GM19240 (cell line): ENCODE data around the gene CCDC192.
A peak's percentile ranks its signal among the peaks of the same experiment; 100 is the strongest.
"Not testable (repeated sequence)": the region's sequence is repeated elsewhere in the genome, so short reads cannot be mapped to it uniquely, and the experiment has no call there.

ENCODE experiments used
- DNase-seq: peaks from one replicate; pipeline ENCODE4 v3.0.0; 2011; ENCODE audit warnings: low spot score; ENCODE audit not compliant: insufficient read length

The CCDC192 gene

GRCh38 chr5:127846884-127847283, 143.7 kb downstream of the CCDC192 start:
- no peak for DNase-seq

- not testable (repeated sequence) for DNase-seq
Observed at GRCh38 chr5:127847641-127848040, 144.4 kb downstream of the CCDC192 start.

- DNase-seq, result no peak
Observed at GRCh38 chr5:127848098-127848497, 144.9 kb downstream of the CCDC192 start.

- DNase-seq, result no peak
Observed at GRCh38 chr5:127849408-127849807, 146.2 kb downstream of the CCDC192 start.

GRCh38 chr5:127849891-127850290, 146.7 kb downstream of the CCDC192 start:
- no peak for DNase-seq

- no peak for DNase-seq
Observed at GRCh38 chr5:127851964-127852363, 148.8 kb downstream of the CCDC192 start.

GRCh38 chr5:127854520-127854919, 151.3 kb downstream of the CCDC192 start:
- no peak for DNase-seq

- no peak for DNase-seq
Observed at GRCh38 chr5:127856292-127856691, 153.1 kb downstream of the CCDC192 start.

GRCh38 chr5:127858116-127858784, 155.1 kb downstream of the CCDC192 start:
- DNase-seq, result no peak

GRCh38 chr5:127860291-127860690, 157.1 kb downstream of the CCDC192 start:
- DNase-seq, result no peak

- DNase-seq, result no peak
Observed at GRCh38 chr5:127863161-127863560, 160.0 kb downstream of the CCDC192 start.

- no peak for DNase-seq
Observed at GRCh38 chr5:127863610-127864395, 160.6 kb downstream of the CCDC192 start.

GRCh38 chr5:127864511-127864910, 161.3 kb downstream of the CCDC192 start:
- DNase-seq, result no peak

- no peak for DNase-seq
Observed at GRCh38 chr5:127865273-127865672, 162.1 kb downstream of the CCDC192 start.

GRCh38 chr5:127867022-127867783, 164.0 kb downstream of the CCDC192 start:
- DNase-seq, result no peak

- DNase-seq, result no peak
Observed at GRCh38 chr5:127870914-127871313, 167.7 kb downstream of the CCDC192 start.

GRCh38 chr5:127871503-127872153, 168.4 kb downstream of the CCDC192 start:
- DNase-seq, result no peak

GRCh38 chr5:127872494-127872893, 169.3 kb downstream of the CCDC192 start:
- no peak for DNase-seq

GRCh38 chr5:127875235-127876021, 172.2 kb downstream of the CCDC192 start:
- peak; percentile 14 for DNase-seq

- no peak for DNase-seq
Observed at GRCh38 chr5:127876384-127876783, 173.2 kb downstream of the CCDC192 start.
